HG03354 (cell line): ENCODE measurements around the gene RGR.
A peak's percentile ranks its signal among the peaks of the same experiment; 100 is the strongest.

Source experiments
- ATAC-seq: cut with Tn5 transposase; IDR thresholded peaks from one replicate; pipeline ENCODE4 v1.9.1; 2021; ENCODE audit warnings: mild to moderate bottlenecking; ENCODE audit not compliant: unreplicated experiment, poor library complexity, severe bottlenecking

Gene RGR

GRCh38 chr10:84290235-84290634, 45.4 kb downstream of the RGR start:
- no peak for ATAC-seq

- ATAC-seq, result no peak
Observed at GRCh38 chr10:84291384-84291783, 46.5 kb downstream of the RGR start.

- no peak for ATAC-seq
Observed at GRCh38 chr10:84292502-84292901, 47.6 kb downstream of the RGR start.

- no peak for ATAC-seq
Observed at GRCh38 chr10:84293171-84293570, 48.3 kb downstream of the RGR start.

- ATAC-seq, result no peak
Observed at GRCh38 chr10:84293574-84294016, 48.7 kb downstream of the RGR start.

- ATAC-seq, result peak; percentile 63
Observed at GRCh38 chr10:84294766-84295447, 50.1 kb downstream of the RGR start.

- ATAC-seq, result no peak
Observed at GRCh38 chr10:84296091-84296981, 51.5 kb downstream of the RGR start.

- ATAC-seq, result no peak
Observed at GRCh38 chr10:84298057-84298456, 53.2 kb downstream of the RGR start.

GRCh38 chr10:84302223-84302622, 57.4 kb downstream of the RGR start:
- ATAC-seq, result no peak

GRCh38 chr10:84306751-84307384, 62.0 kb downstream of the RGR start:
- no peak for ATAC-seq

- no peak for ATAC-seq
Observed at GRCh38 chr10:84308021-84308420, 63.2 kb downstream of the RGR start.

- no peak for ATAC-seq
Observed at GRCh38 chr10:84308481-84309304, 63.8 kb downstream of the RGR start.
